HepG2 (cell line): ENCODE measurements around the gene GLUL. TPM values are rescaled to one million over a fixed set of nuclear protein-coding genes. Genes with fewer than 3 reads are reported as not detected.

Experiments used
- CEBPG ChIP-seq: IDR thresholded peaks from 2 replicates; pipeline ENCODE4 v1.6.1; 2016
- FOXA1 ChIP-seq, 2 experiments: fragments of 450-650 bp in 1 of 2; sonication (generic) in 1 of 2; formaldehyde crosslinking in 1 of 2; IDR thresholded peaks; 2 replicates each; pipeline versions ENCODE4 v1.4.0 to v1.6.1; 2016 to 2020; ENCODE audit warnings: missing genetic modification reagents in 1 of 2
- GATAD1 ChIP-seq: IDR thresholded peaks from 2 replicates; pipeline ENCODE4 v1.6.1; 2016; ENCODE audit warnings: missing genetic modification reagents, missing compliant biosample characterization
- GPN1 ChIP-seq: sonication (generic); formaldehyde crosslinking; IDR thresholded peaks from 2 replicates; pipeline ENCODE4 v1.5.1; 2020; ENCODE audit warnings: missing genetic modification reagents, borderline replicate concordance
- HDAC6 ChIP-seq: fragments of 200-600 bp; sonication (generic); IDR thresholded peaks from 2 replicates; pipeline ENCODE4 v1.7.0; 2017; ENCODE audit warnings: mild to moderate bottlenecking, antibody characterized with exemption, low read length, low read depth
- KAT8 ChIP-seq: IDR thresholded peaks from 2 replicates; pipeline ENCODE4 v1.6.1; 2016; ENCODE audit warnings: missing genetic modification reagents, missing compliant biosample characterization
- NR1H2 ChIP-seq: sonication (generic); formaldehyde crosslinking; IDR thresholded peaks from 2 replicates; pipeline ENCODE4 v1.8.1; 2022; ENCODE audit warnings: low read depth, missing genetic modification reagents, borderline replicate concordance
- NRL ChIP-seq: sonication (generic); formaldehyde crosslinking; IDR thresholded peaks from 2 replicates; pipeline ENCODE4 v1.5.0; 2020; ENCODE audit warnings: missing genetic modification reagents, mild to moderate bottlenecking, moderate library complexity, borderline replicate concordance
- THAP11 ChIP-seq: IDR thresholded peaks from 2 replicates; pipeline ENCODE4 v1.6.1; 2016; ENCODE audit warnings: missing biosample characterization, missing genetic modification reagents
- ZNF253 ChIP-seq: sonication (generic); formaldehyde crosslinking; IDR thresholded peaks from 2 replicates; pipeline ENCODE4 v1.8.0; 2022; ENCODE audit warnings: mild to moderate bottlenecking, missing genetic modification reagents, borderline replicate concordance
- ZNF292 ChIP-seq: sonication (generic); formaldehyde crosslinking; IDR thresholded peaks from 2 replicates; pipeline ENCODE4 v1.8.1; 2022; ENCODE audit warnings: mild to moderate bottlenecking, low read depth, missing genetic modification reagents, borderline replicate concordance
- ZNF562 ChIP-seq: sonication (generic); formaldehyde crosslinking; IDR thresholded peaks from 2 replicates; pipeline ENCODE4 v1.8.0; 2022; ENCODE audit warnings: missing genetic modification reagents, borderline replicate concordance
- ZNF569 ChIP-seq: sonication (generic); formaldehyde crosslinking; IDR thresholded peaks from 2 replicates; pipeline ENCODE4 v1.5.0; 2020; ENCODE audit warnings: mild to moderate bottlenecking, missing genetic modification reagents, moderate library complexity, borderline replicate concordance
- ZSCAN25 ChIP-seq: sonication (generic); formaldehyde crosslinking; IDR thresholded peaks from 2 replicates; pipeline ENCODE4 v1.8.0; 2022; ENCODE audit warnings: mild to moderate bottlenecking, missing genetic modification reagents
- polyA plus RNA-seq, 8 experiments: library from polyadenylated mRNA; depleted of rRNA in 3 of 8; stranded (reverse) in 7 of 8; unstranded in 1 of 8; fragments of >200 nt; fragmentation: Illumina TruSeq in 4 of 8; extraction: Trizol in 4 of 8; gene quantifications; 2 replicates each; pipeline versions ENCODE4 v1.2.1 to v1.2.3, GENCODE V29; 2011 to 2016; ENCODE audit warnings: low read depth in 4 of 8, missing spikeins in 1 of 8, mixed read lengths in 1 of 8; ENCODE audit not compliant: insufficient read depth in 1 of 8
- total RNA-seq, 5 experiments: library from RNA; depleted of rRNA; stranded (reverse); fragments of >200 nt; fragmentation: Illumina TruSeq; extraction: Trizol; gene quantifications; 2 replicates each; pipeline ENCODE4 v1.2.3, GENCODE V29; 2016; ENCODE audit warnings: low read depth in 1 of 5
- TF ChIP-seq, protein P1 (sequence below): sonication (generic); formaldehyde crosslinking; conservative IDR thresholded peaks from 2 replicates; pipeline ENCODE4 v1.4.0; 2020; ENCODE audit warnings: missing genetic modification reagents
- TF ChIP-seq, protein P2 (sequence below): sonication (generic); formaldehyde crosslinking; IDR thresholded peaks from 2 replicates; pipeline ENCODE4 v1.4.0; 2020; ENCODE audit warnings: mild to moderate bottlenecking, missing genetic modification reagents, borderline replicate concordance
- TF ChIP-seq, protein P3 (sequence below): IDR thresholded peaks from 2 replicates; pipeline ENCODE4 v1.4.0; 2020; ENCODE audit warnings: mild to moderate bottlenecking, missing genetic modification reagents
- TF ChIP-seq, protein P4 (sequence below): sonication (generic); formaldehyde crosslinking; IDR thresholded peaks from 2 replicates; pipeline ENCODE4 v1.4.0; 2020; ENCODE audit warnings: missing genetic modification reagents

Gene GLUL
- total and polyA plus RNA-seq, 2 of the 13 experiments (the other 11 are each of a cell fraction or from before 2014, with no cell fraction given) = 423 to 827 TPM

DNA sequence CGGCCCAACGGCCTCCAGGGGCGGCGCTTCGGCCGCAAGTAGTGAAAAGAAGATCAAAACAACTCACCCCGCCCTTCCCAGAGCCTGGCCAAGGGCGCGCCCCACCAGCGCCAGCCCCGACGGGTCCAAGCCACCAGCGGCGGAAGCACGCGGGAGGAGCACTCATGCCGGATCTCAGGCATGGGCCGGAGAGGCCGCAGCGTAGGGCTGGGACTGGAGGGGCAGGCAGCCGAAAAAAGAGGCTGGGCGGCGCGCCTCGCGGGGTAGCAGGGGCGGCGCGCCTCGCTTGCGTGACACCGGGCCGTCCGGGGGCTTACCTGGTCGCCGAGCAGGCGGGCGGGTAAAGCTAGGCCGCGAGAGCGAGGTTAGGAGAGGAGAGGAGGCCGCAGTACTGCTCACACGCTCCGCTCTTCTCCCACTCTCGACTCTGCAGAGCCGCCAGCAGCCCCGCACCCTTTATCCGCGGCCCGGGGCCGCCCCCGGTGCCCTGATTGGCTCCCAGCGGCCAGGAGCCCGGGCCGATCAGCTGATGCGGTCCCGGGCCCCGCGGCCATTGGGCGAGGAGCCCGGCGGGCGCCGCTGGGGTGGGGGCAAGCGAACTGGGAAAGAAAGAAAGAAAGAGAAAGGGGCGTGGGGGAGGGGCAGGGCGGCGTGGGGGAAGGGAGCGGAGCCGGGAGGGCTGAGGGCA is at the start of gene GLUL (continued):
- TF ChIP-seq, protein P1, sequence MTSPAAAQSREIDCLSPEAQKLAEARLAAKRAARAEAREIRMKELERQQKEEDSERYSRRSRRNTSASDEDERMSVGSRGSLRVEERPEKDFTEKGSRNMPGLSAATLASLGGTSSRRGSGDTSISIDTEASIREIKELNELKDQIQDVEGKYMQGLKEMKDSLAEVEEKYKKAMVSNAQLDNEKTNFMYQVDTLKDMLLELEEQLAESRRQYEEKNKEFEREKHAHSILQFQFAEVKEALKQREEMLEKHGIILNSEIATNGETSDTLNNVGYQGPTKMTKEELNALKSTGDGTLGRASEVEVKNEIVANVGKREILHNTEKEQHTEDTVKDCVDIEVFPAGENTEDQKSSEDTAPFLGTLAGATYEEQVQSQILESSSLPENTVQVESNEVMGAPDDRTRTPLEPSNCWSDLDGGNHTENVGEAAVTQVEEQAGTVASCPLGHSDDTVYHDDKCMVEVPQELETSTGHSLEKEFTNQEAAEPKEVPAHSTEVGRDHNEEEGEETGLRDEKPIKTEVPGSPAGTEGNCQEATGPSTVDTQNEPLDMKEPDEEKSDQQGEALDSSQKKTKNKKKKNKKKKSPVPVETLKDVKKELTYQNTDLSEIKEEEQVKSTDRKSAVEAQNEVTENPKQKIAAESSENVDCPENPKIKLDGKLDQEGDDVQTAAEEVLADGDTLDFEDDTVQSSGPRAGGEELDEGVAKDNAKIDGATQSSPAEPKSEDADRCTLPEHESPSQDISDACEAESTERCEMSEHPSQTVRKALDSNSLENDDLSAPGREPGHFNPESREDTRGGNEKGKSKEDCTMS (CRISPR knock-in tag) = peak; percentile 77; the same call in 1 of the 2 replicates
- no peak; the same call in 1 of the 2 replicates for TF ChIP-seq ZNF569 (CRISPR knock-in tag)
- TF ChIP-seq ZNF562 (CRISPR knock-in tag) = no peak
- TF ChIP-seq, protein P2, sequence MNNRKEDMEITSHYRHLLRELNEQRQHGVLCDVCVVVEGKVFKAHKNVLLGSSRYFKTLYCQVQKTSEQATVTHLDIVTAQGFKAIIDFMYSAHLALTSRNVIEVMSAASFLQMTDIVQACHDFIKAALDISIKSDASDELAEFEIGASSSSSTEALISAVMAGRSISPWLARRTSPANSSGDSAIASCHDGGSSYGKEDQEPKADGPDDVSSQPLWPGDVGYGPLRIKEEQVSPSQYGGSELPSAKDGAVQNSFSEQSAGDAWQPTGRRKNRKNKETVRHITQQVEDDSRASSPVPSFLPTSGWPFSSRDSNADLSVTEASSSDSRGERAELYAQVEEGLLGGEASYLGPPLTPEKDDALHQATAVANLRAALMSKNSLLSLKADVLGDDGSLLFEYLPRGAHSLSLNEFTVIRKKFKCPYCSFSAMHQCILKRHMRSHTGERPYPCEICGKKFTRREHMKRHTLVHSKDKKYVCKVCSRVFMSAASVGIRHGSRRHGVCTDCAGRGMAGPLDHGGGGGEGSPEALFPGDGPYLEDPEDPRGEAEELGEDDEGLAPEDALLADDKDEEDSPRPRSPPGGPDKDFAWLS (CRISPR knock-in tag) = 0 out of 2 replicates have a peak, but pooled peaks have one; percentile 83
- peak; percentile 34; the same call in 1 of the 2 replicates for TF ChIP-seq THAP11 (CRISPR knock-in tag)
- TF ChIP-seq, protein P3, sequence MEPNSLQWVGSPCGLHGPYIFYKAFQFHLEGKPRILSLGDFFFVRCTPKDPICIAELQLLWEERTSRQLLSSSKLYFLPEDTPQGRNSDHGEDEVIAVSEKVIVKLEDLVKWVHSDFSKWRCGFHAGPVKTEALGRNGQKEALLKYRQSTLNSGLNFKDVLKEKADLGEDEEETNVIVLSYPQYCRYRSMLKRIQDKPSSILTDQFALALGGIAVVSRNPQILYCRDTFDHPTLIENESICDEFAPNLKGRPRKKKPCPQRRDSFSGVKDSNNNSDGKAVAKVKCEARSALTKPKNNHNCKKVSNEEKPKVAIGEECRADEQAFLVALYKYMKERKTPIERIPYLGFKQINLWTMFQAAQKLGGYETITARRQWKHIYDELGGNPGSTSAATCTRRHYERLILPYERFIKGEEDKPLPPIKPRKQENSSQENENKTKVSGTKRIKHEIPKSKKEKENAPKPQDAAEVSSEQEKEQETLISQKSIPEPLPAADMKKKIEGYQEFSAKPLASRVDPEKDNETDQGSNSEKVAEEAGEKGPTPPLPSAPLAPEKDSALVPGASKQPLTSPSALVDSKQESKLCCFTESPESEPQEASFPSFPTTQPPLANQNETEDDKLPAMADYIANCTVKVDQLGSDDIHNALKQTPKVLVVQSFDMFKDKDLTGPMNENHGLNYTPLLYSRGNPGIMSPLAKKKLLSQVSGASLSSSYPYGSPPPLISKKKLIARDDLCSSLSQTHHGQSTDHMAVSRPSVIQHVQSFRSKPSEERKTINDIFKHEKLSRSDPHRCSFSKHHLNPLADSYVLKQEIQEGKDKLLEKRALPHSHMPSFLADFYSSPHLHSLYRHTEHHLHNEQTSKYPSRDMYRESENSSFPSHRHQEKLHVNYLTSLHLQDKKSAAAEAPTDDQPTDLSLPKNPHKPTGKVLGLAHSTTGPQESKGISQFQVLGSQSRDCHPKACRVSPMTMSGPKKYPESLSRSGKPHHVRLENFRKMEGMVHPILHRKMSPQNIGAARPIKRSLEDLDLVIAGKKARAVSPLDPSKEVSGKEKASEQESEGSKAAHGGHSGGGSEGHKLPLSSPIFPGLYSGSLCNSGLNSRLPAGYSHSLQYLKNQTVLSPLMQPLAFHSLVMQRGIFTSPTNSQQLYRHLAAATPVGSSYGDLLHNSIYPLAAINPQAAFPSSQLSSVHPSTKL (CRISPR knock-in tag) = 0 out of 2 replicates have a peak, but pooled peaks have one; percentile 5
- TF ChIP-seq FOXA1 (IDR thresholded peaks at IDR 0.05) = no peak
- TF ChIP-seq FOXA1 (CRISPR knock-in tag; IDR thresholded peaks at IDR 0.05) = no peak
- no peak for TF ChIP-seq CEBPG (CRISPR knock-in tag)
- TF ChIP-seq GATAD1 (CRISPR knock-in tag) = no peak
- TF ChIP-seq ZNF292 (CRISPR knock-in tag) = no peak
- 0 out of 2 replicates have a peak, but pooled peaks have one; percentile 56 for TF ChIP-seq GPN1 (CRISPR knock-in tag)
- TF ChIP-seq HDAC6 = no peak
- 0 out of 2 replicates have a peak, but pooled peaks have one; percentile 49 for TF ChIP-seq NR1H2 (CRISPR knock-in tag)
- TF ChIP-seq ZNF253 = peak; percentile 75; the same call in 1 of the 2 replicates
- TF ChIP-seq, protein P4, sequence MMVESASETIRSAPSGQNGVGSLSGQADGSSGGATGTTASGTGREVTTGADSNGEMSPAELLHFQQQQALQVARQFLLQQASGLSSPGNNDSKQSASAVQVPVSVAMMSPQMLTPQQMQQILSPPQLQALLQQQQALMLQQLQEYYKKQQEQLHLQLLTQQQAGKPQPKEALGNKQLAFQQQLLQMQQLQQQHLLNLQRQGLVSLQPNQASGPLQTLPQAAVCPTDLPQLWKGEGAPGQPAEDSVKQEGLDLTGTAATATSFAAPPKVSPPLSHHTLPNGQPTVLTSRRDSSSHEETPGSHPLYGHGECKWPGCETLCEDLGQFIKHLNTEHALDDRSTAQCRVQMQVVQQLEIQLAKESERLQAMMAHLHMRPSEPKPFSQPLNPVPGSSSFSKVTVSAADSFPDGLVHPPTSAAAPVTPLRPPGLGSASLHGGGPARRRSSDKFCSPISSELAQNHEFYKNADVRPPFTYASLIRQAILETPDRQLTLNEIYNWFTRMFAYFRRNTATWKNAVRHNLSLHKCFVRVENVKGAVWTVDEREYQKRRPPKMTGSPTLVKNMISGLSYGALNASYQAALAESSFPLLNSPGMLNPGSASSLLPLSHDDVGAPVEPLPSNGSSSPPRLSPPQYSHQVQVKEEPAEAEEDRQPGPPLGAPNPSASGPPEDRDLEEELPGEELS (CRISPR knock-in tag) = no peak
- 0 out of 2 replicates have a peak, but pooled peaks have one; percentile 63 for TF ChIP-seq NRL (CRISPR knock-in tag)
- peak; percentile 91 for TF ChIP-seq ZSCAN25 (CRISPR knock-in tag)
- peak; percentile 51; the same call in 1 of the 2 replicates for TF ChIP-seq KAT8 (CRISPR knock-in tag)
